H1 (cell line): ENCODE measurements around the gene F7.

ENCODE experiments used
- ATF2 ChIP-seq: IDR thresholded peaks from 2 replicates; pipeline ENCODE4 v1.6.1; 2012; ENCODE audit warnings: low read length, inconsistent platforms
- PHF8 ChIP-seq: fragments of 200-600 bp; sonication (generic); conservative IDR thresholded peaks from 2 replicates; pipeline ENCODE4 v1.7.1; 2012; ENCODE audit warnings: low read depth, mild to moderate bottlenecking, inconsistent platforms, low read length, moderate library complexity
- POLR2A ChIP-seq, 2 experiments: IDR thresholded peaks; 1 replicate in 1 of 2; 2 replicates in 1 of 2; pipeline ENCODE4 v1.6.1; 2011; ENCODE audit warnings: low read depth in 2 of 2, low read length in 2 of 2, mild to moderate bottlenecking in 2 of 2; ENCODE audit errors: control extremely low read depth in 1 of 2
- SRF ChIP-seq: IDR thresholded peaks from 2 replicates; pipeline ENCODE4 v1.6.1; 2011; ENCODE audit warnings: mild to moderate bottlenecking, low read depth, low read length, moderate library complexity
- TAF1 ChIP-seq: IDR thresholded peaks from 2 replicates; pipeline ENCODE4 v1.6.1; 2011; ENCODE audit warnings: mild to moderate bottlenecking, low read depth, low read length

GRCh38 chr13:113099142-113099541 is 6.4 kb upstream of the F7 start:
- no peak for TF ChIP-seq POLR2A (IDR thresholded peaks at IDR 0.05; ENCODE audit: control extremely low read depth in 1 of 2, low read depth in 2 of 2, low read length in 2 of 2)
- TF ChIP-seq ATF2, result no peak
- TF ChIP-seq PHF8, result no peak
- no peak for TF ChIP-seq TAF1
- no peak for TF ChIP-seq SRF
